ENCODE measurements around the gene HOXA13. TPM values are rescaled to one million over a fixed set of nuclear protein-coding genes. Genes with fewer than 3 reads are reported as not detected.

HOXA13 gene
- polyA plus RNA-seq, 1 of the 3 experiments (the other 2 are of a cell fraction): not detected

DNA sequence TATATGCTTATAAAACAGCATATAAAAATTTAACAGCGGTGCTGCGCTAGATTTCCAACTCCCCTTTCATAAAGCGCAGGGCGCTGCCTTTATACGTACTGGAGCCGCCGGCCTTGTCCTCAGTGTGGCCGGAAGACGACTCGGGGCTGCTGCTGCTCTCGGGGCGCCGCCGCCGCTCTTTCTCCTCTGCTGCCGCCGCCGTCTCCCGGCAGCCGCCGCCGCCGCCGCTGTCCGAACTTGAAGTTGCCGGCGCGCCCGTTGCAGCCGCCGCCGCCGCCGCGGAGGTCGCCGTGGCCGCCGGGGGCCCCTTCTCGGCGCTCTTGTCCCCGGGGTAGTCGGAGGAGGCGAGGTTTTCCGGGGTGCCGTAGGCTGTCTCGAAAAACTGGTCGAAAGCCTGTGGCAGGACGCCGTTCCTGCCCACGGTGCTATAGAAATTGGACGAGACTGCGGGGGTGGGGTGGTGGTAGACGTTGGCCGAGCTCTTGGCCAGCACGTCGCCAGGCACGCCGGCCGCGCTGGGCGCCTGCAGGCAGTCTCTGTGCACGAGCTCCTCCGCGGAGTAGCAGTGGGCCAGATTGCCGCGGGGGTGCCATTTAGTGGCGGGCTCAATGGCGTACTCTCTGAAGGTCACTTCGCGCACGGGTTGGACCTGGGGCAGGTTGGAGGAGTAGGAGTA is 15.4 kb downstream of the HOXA13 start:
- POLR2A ChIA-PET: no interaction called here

DNA sequence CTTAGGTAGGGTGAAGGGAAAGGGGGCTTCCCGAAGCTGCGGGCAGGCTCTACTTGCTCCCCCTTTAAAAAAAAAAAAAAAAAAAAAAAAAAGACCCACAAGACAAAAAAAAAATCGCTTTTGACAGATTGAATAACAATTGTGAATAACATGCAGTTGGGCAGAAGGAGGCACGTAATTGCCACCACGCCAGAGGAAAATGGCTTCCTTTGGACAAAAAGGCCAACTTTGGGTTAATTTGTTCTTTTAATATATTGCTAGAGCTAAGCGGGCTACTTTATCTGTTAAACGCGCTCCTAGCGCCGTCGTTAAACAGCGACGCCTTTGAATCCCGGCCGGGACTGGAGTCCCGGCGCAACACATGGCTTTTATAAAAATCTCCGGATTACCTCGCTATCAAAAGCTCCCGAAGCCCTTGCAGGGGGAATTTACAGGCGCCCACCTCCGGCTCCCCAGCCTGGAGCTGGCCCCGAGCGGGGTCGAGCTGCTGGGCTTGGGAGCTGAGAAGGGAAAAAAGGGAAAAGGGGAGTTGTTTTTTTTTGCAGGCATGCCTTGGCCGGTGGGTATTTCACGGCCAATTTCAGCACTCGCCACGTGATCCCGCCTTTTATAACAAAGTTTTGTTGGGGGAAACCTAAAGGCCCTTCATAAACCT is 16.1 kb downstream of the HOXA13 start:
- Histone ChIP-seq H3K4me2 (peak overlapping the region; percentile 73), H4K20me1 (ENCODE audit: insufficient read depth) (peaks cover 22% of the 10 kb centered on the region), H3K27me3 (ENCODE audit: insufficient read depth) (peaks cover 97% of the 10 kb centered on the region), H3K4me3 (ENCODE audit: low read depth in 2 of 2, low read length in 1 of 2) (peak overlapping the region; percentile 37 to 45; a peak in 3 of 4 replicates), H3K79me2 (ENCODE audit: insufficient read depth) (no peaks in the 10 kb centered on the region), H3F3A (replicated peaks; ENCODE audit: insufficient read depth) (peaks cover 11% of the 10 kb centered on the region), H3K36me3 (replicated peaks in 1 of 2; ENCODE audit: control insufficient read depth in 1 of 2, insufficient read depth in 2 of 2, low read length in 1 of 2) (no peaks in the 10 kb centered on the region), H3K27ac (ENCODE audit: low read depth in 2 of 2, low read length in 1 of 2) (no peak overlapping the region), H3K9ac (no peak overlapping the region), H3K9me3 (no peaks in the 10 kb centered on the region), H3K4me1 (ENCODE audit: control insufficient read depth in 1 of 2, insufficient read depth in 2 of 2, low read depth in 1 of 2, low read length in 1 of 2) (peaks cover 4 to 10% of the 10 kb centered on the region in 2 experiments; a peak in 1 of 4 replicates), H2AFZ (ENCODE audit: low read depth) (peak overlapping the region; percentile 53; the same call in 1 of the 2 replicates), H3K9me2 (no peaks in the 10 kb centered on the region)
- POLR2A ChIA-PET: no interaction called here
- TF ChIP-seq NFIC (IDR thresholded peaks at IDR 0.05; ENCODE audit: borderline replicate concordance) (no peak), EZH2phosphoT487 (IDR thresholded peaks at IDR 0.05; ENCODE audit: borderline replicate concordance, low read depth) (peak; percentile 99)
- WGBS (ENCODE audit: low lambda C conversion rate): 12% methylated on average over 30 of the region's 30 CpGs
- DNase-seq: peak; percentile 75
- CTCF ChIA-PET: interaction anchor here (0.7 to 6.8 kb wide), 15 partner anchors 10 to 1291 kb away, joined by 3 to 70 read pairs (median 7); partner anchors contain the start of genes HOXA10, HOXA5, HOXA7 and HOXA9

More for the DNA sequence above, 15.4 kb downstream of the HOXA13 start:
- H3K27ac ChIP-seq (ENCODE audit: low read depth in 2 of 2, low read length in 1 of 2): no peak overlapping the region
- WGBS (ENCODE audit: low lambda C conversion rate): 5% methylated on average over 41 of the region's 72 CpGs
- no peaks in the 10 kb centered on the region for H3K79me2 ChIP-seq (ENCODE audit: insufficient read depth)
- peak; percentile 71 for DNase-seq
- no peak overlapping the region for H3K9ac ChIP-seq
- peak overlapping the region; percentile 73 for H3K4me2 ChIP-seq
- TF ChIP-seq GABPA (IDR thresholded peaks at IDR 0.05; ENCODE audit: low read depth): no peak
- TF ChIP-seq TAF1 (IDR thresholded peaks at IDR 0.05; ENCODE audit: borderline replicate concordance, low read depth, low read length): no peak
- TF ChIP-seq MEF2A (IDR thresholded peaks at IDR 0.05; ENCODE audit: borderline replicate concordance, low read depth): no peak
- TF ChIP-seq, protein P1, sequence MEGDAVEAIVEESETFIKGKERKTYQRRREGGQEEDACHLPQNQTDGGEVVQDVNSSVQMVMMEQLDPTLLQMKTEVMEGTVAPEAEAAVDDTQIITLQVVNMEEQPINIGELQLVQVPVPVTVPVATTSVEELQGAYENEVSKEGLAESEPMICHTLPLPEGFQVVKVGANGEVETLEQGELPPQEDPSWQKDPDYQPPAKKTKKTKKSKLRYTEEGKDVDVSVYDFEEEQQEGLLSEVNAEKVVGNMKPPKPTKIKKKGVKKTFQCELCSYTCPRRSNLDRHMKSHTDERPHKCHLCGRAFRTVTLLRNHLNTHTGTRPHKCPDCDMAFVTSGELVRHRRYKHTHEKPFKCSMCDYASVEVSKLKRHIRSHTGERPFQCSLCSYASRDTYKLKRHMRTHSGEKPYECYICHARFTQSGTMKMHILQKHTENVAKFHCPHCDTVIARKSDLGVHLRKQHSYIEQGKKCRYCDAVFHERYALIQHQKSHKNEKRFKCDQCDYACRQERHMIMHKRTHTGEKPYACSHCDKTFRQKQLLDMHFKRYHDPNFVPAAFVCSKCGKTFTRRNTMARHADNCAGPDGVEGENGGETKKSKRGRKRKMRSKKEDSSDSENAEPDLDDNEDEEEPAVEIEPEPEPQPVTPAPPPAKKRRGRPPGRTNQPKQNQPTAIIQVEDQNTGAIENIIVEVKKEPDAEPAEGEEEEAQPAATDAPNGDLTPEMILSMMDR (IDR thresholded peaks at IDR 0.05): no peak
- peak; percentile 92 for TF ChIP-seq EZH2phosphoT487 (IDR thresholded peaks at IDR 0.05; ENCODE audit: borderline replicate concordance, low read depth)
- CTCF ChIA-PET: interaction anchor here (0.6 to 10.7 kb wide), 14 partner anchors 6 to 913 kb away, joined by 3 to 84 read pairs (median 6); partner anchors contain the start of genes HOXA10, HOXA5, HOXA7 and HOXA9
- H3K9me3 ChIP-seq: no peaks in the 10 kb centered on the region
- peak overlapping the region; percentile 53; the same call in 1 of the 2 replicates for H2AFZ ChIP-seq (ENCODE audit: low read depth)
- H3K27me3 ChIP-seq (ENCODE audit: insufficient read depth): peaks cover 97% of the 10 kb centered on the region
- H3K4me3 ChIP-seq (ENCODE audit: low read depth in 2 of 2, low read length in 1 of 2): peak overlapping the region; percentile 37 to 45; a peak in 3 of 4 replicates
- peaks cover 11% of the 10 kb centered on the region for H3F3A ChIP-seq (replicated peaks; ENCODE audit: insufficient read depth)
- H3K4me1 ChIP-seq (ENCODE audit: control insufficient read depth in 1 of 2, insufficient read depth in 2 of 2, low read depth in 1 of 2, low read length in 1 of 2): peaks cover 4 to 9% of the 10 kb centered on the region in 2 experiments; a peak in 1 of 4 replicates
- H3K36me3 ChIP-seq (replicated peaks in 1 of 2; ENCODE audit: control insufficient read depth in 1 of 2, insufficient read depth in 2 of 2, low read length in 1 of 2): no peaks in the 10 kb centered on the region
- no peaks in the 10 kb centered on the region for H3K9me2 ChIP-seq
- H4K20me1 ChIP-seq (ENCODE audit: insufficient read depth): peaks cover 25% of the 10 kb centered on the region

Data from SK-N-SH (cell line).